SH-SY5Y (cell line): ENCODE results near the gene NOL6.
A peak's percentile ranks its signal among the peaks of the same experiment; 100 is the strongest.

Experiments used
- GATA2 ChIP-seq: IDR thresholded peaks from 2 replicates; pipeline ENCODE4 v1.6.1; 2011; ENCODE audit warnings: mild to moderate bottlenecking, low read depth, low read length
- GATA3 ChIP-seq: IDR thresholded peaks from 2 replicates; pipeline ENCODE4 v1.6.1; 2011; ENCODE audit warnings: low read depth, mild to moderate bottlenecking, low read length, moderate library complexity

The NOL6 gene

GRCh38 chr9:33455945-33456344, 17.8 kb downstream of the NOL6 start:
- TF ChIP-seq GATA3: no peak
- no peak for TF ChIP-seq GATA2

DNA sequence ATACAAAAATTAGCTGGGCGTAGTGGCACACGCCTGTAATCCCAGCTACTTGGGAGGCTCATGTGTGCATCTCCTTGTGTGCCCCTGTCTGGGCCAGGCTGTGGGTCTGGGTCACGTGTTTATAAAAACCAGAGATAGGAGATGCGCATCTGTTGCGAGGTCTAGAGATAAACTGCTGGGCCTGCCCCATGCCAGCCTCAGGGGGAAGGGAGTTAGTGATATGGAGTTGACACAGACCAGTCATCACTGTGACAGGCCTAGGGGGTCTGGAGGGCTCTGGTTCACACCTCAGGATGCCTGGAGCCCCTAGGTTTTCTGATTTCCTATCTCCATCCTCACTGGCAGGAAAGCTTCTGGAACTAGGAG, 19.1 kb downstream of the NOL6 start:
- peak; percentile 87 for TF ChIP-seq GATA2

- no peak for TF ChIP-seq GATA2
- TF ChIP-seq GATA3: no peak
Observed at GRCh38 chr9:33453999-33454660, 19.6 kb downstream of the NOL6 start.

DNA sequence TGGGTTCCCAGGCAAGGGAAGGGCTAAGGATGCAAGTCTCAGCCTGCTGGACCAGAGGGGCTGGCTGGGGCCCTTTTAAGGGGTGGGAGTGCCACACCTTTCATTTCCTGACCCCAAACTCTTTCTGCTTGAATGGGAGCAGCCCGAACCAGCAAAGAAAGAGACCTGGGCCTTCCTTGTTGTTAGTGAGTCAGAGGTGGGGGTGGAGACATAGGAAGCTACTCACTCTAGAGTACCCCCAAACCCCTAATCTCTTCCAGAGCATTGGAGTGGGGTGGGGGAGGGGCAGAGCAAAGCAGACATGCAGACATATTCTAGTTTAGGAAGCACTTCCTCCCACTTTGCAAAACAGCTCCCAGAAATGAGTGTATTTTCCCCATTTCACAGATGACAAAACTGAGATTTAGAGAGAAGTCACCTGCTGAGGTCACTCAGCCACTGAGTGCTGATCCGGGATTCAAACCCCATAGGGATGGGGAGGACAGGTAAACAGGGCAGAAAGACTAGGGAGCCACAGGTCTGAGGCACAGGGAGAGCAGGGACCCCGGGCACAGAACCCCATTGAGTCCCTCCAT, 20.4 kb downstream of the NOL6 start:
- TF ChIP-seq GATA2: no peak

DNA sequence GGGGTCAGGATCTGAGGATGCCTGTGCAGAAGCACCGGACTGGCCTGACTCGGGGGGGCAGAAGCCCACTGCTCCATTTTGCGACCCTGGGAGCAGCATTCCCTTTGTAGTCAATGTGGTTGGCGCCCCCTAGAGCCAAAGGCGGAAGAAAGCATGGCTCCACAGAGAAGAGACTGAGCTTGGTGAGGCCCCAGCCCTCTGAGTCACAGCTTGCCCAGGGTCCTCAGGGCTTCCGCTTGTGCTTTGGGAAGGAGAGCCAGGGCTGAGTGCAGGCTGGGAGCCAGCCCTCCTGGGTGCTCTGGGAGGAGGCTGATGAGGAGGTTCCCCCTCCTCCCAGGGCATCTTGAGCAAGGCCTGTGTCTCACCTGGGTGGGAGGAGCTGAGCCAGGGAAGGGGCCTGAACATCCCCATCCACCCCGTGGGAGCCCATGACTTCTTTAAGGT, 20.9 kb downstream of the NOL6 start:
- TF ChIP-seq GATA2 (no peak), GATA3 (no peak)

DNA sequence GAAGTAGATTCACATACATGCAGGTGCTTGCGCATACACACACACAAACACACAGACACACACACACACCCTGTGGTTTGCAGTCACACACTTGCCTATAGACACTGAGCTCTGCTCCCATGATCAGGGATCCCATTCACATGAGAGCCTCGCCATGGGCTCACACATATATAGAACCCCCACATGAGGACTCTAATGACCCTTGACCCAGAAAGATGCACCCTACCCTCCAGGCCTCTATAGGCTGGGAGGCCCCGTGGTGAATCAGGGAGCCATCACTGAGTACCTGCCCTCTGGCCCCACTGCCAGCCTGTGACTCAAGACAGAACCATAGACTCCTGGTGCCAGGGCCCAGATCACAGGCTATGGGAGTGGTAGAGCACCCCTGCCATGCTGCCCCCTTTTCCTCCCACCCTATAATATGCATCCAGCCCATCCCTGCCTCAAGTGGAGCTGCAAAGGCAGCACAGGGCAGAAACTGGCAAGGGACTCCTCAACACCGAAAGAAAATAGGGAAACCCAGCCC, 23.0 kb downstream of the NOL6 start:
- no peak for TF ChIP-seq GATA3
- TF ChIP-seq GATA2: no peak

- no peak for TF ChIP-seq GATA3
- TF ChIP-seq GATA2: no peak
Observed at GRCh38 chr9:33449715-33450114, 24.0 kb downstream of the NOL6 start.

DNA sequence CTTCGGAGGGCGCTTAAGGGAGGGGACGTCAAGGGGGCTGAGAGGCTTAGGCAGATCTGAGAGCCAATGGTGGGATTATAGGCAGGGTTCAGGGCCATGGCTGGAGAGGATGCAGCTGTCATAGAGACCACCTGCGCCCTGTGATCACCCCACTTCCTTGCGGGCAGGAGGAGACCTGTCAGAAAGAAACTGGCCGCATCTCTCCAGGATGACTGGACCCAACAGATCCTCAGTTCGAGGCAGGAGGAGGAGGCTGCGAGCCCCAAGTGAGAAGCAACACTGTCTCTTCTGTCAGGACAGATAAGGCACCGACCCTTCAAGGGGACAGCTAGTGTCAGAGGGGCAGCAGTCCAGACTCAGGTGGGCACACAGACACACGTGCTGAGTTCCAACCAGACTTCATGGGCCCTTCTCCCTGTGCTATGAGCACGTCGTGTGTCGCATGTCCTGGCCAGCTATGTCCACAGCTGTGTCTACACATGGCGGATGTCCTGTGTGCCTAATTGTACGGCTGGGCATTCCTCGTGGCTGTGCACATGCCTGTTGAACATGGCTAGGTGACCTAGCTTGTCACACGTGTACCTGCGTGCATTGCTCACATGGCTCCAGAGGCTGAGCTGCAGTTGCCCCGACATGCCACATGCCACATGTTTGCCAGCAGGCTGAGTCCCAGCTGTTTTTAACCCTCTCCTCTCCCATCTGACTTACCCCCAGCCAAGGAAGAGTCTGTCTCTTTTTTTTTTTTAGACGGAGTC, 25.7 kb downstream of the NOL6 start:
- TF ChIP-seq GATA2: no peak
- TF ChIP-seq GATA3: no peak

- TF ChIP-seq GATA2 (no peak), GATA3 (no peak)
Observed at GRCh38 chr9:33446946-33447798, 26.6 kb downstream of the NOL6 start, which contains the start of gene AQP3. TSS of gene AQP3 (minus strand) at chr9:33447593. CDS start at chr9:33447530, 63 bp downstream.

- TF ChIP-seq GATA2: no peak
- no peak for TF ChIP-seq GATA3
Observed at GRCh38 chr9:33446240-33446945, 27.3 kb downstream of the NOL6 start.

GRCh38 chr9:33445389-33446239, 28.1 kb downstream of the NOL6 start:
- TF ChIP-seq GATA2 (no peak), GATA3 (no peak)

DNA sequence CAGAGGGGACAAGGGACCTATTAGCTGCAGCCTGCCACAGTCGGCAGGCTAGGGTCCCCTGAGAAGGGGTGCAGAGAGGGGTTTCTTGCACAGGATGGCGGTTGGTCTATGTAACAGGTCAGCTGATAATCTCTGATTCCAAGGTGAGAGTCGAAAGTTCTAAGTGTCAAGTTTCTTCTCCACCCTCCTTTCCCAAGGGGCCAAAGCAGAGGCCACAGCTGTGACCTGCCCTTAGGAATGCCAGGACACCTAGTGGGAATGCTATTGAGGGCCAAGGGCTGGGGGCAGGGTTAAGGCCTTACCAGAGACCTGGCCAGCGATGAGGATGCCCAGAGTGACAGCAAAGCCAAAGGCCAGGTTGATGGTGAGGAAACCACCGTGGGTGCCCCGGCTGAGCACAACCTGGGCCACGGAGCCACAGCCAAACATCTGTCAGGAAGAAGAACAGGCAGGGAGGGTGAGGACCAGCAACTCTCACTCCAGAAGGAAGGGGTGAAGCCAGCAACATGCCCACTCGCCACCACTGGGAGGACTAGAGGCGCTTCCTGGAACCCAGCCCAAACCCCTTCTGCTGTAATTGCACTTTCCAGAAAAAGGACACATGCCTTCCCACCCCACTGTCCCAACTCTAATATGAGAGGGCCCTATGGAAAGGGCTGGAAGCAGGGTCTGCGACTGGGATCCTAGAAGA, 30.1 kb downstream of the NOL6 start:
- TF ChIP-seq GATA2 (no peak), GATA3 (no peak)

DNA sequence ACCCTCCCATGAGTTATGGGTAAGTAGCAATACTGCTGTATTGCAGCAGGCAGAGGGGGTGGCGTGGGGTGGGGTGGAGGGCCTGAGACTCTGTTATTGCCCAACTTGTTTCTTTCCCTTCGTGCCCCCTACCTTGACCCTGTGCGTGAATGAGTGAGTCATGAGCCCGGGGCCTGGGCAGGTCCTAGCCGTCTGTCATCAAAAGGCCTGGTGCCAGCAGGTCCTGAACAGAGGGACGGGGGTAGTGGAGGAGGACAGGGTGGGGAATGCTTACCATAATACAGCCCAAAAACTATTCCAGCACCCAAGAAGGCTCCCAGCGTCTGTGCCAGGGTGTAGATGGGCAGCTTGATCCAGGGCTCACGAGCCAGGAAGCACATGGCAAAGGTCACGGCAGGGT, 30.7 kb downstream of the NOL6 start:
- TF ChIP-seq GATA2 (no peak), GATA3 (no peak)
